Esophagus muscularis mucosa (tissue), 4 donors: Measurements from ENCODE around the gene ATXN10. TPM values are rescaled to one million over a fixed set of nuclear protein-coding genes. Genes with fewer than 3 reads are reported as not detected.

Source experiments
- DNase-seq: peaks from one replicate; pipeline ENCODE4 v3.0.0-alpha.2; 2017; ENCODE audit errors: extremely low spot score
- H3K27ac ChIP-seq, 4 donors: fragments of 200-600 bp; sonication (generic); replicated peaks in 1 of 4; 1 replicate in 3 of 4; 2 replicates in 1 of 4; pipeline ENCODE4 v1.5.1; 2016 to 2019; ENCODE audit warnings: mild to moderate bottlenecking in 1 of 4
- H3K27me3 ChIP-seq, 4 donors: fragments of 200-600 bp; sonication (generic); one replicate each; pipeline versions ENCODE4 v1.5.1 to v1.6.0; 2016 to 2019
- H3K36me3 ChIP-seq, 4 donors: fragments of 200-600 bp; sonication (generic); one replicate each; pipeline ENCODE4 v1.5.1; 2016 to 2019
- H3K4me1 ChIP-seq, 4 donors: fragments of 200-600 bp; sonication (generic); one replicate each; pipeline ENCODE4 v1.5.1; 2016 to 2019
- H3K4me3 ChIP-seq, 4 donors: fragments of 200-600 bp; sonication (generic); 1 replicate in 2 of 4; 2 replicates in 2 of 4; pipeline ENCODE4 v1.5.1; 2016 to 2019; ENCODE audit warnings: mild to moderate bottlenecking in 4 of 4, moderate library complexity in 1 of 4
- H3K9me3 ChIP-seq, 4 donors: fragments of 200-600 bp; sonication (generic); 1 replicate in 3 of 4; 2 replicates in 1 of 4; pipeline ENCODE4 v1.5.1; 2016 to 2019
- EP300 ChIP-seq: sonication (generic); formaldehyde crosslinking; IDR thresholded peaks from one replicate; pipeline ENCODE4 v1.6.1; 2017; ENCODE audit warnings: antibody characterized with exemption
- POLR2A ChIP-seq: fragments of 450-650 bp; IDR thresholded peaks from one replicate; pipeline ENCODE4 v1.6.1; 2017; ENCODE audit warnings: antibody characterized with exemption, moderate library complexity, mild to moderate bottlenecking, low read depth
- POLR2AphosphoS5 ChIP-seq, 2 donors: sonication (generic); formaldehyde crosslinking; IDR thresholded peaks; one replicate each; pipeline ENCODE4 v1.6.1; 2017; ENCODE audit warnings: antibody characterized with exemption in 2 of 2
- WGBS: methylation state at CpG from one replicate; pipeline ENCODE4 v1.1.5; 2018; 5-methylcytosine and 5-hydroxymethylcytosine counted together
- intact Hi-C: fragments of 100-400 bp; cut with DNase I; formaldehyde crosslinking; loops from one replicate; pipeline ENCODE4 v1.15.1; 2023
- total RNA-seq, 4 donors: library from RNA; depleted of rRNA; stranded (reverse); fragments of >200 nt; gene quantifications; one replicate each; pipeline versions ENCODE4 v1.1.0 to v1.2.1, GENCODE V29; 2016
- TF ChIP-seq, protein P1 (sequence below), 3 experiments: fragments of 200-600 bp in 2 of 3; fragments of 450-650 bp in 1 of 3; sonication (generic) in 2 of 3; IDR thresholded peaks; one replicate each; pipeline ENCODE4 v1.5.1; 2017 to 2019; ENCODE audit warnings: antibody characterized with exemption in 3 of 3, mild to moderate bottlenecking in 2 of 3, moderate library complexity in 1 of 3

Gene ATXN10
- total RNA-seq, 4 donors from 2014 or later = 67.5 to 126 (median 91.2) TPM

DNA sequence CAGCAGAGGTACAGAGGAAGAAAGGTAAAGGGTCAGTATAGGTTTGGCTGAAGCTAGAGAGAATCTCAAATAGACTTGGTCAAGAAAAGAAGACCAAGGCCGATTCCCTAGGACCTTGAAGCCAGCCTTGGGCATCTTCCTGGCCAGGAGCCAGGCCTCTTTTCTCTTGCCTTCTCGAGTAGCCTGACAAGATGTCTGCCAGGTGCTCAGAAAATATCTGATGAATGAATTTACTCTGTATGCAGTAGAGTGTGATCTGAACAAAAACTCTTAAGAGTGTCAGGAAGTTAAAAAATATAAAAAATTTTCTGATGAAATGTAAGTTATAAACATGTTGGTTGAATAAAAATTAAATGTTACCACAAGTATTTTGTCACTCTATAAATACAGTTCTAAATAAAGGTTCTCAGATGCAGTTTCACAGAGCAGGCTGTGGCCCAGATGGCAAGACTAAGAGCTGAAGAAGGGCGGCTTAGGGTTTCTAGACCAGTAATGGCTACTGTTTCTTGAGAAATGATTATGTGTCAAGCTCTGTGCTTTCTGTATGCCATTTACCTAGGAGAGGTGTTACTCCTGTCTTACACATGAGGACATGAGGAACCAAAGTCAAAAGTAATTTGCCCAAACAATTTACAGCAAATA lies 98.1 kb downstream of the ATXN10 start:
- no peak for DNase-seq
- no peaks in the 10 kb centered on the region for H3K27me3 ChIP-seq
- intact Hi-C loops = no loop called here
- no peak overlapping the region for H3K4me3 ChIP-seq
- 87% methylated on average over 3 of the region's 3 CpGs for WGBS
- H3K9me3 ChIP-seq = peaks cover 0 to 6% (median 0%) of the 10 kb centered on the region in 4 donors
- H3K4me1 ChIP-seq = peaks cover 0 to 8% (median 0%) of the 10 kb centered on the region in 4 donors
- TF ChIP-seq POLR2AphosphoS5 (IDR thresholded peaks at IDR 0.05) (no peak), POLR2A (no peak), EP300 (no peak)
- TF ChIP-seq, protein P1, sequence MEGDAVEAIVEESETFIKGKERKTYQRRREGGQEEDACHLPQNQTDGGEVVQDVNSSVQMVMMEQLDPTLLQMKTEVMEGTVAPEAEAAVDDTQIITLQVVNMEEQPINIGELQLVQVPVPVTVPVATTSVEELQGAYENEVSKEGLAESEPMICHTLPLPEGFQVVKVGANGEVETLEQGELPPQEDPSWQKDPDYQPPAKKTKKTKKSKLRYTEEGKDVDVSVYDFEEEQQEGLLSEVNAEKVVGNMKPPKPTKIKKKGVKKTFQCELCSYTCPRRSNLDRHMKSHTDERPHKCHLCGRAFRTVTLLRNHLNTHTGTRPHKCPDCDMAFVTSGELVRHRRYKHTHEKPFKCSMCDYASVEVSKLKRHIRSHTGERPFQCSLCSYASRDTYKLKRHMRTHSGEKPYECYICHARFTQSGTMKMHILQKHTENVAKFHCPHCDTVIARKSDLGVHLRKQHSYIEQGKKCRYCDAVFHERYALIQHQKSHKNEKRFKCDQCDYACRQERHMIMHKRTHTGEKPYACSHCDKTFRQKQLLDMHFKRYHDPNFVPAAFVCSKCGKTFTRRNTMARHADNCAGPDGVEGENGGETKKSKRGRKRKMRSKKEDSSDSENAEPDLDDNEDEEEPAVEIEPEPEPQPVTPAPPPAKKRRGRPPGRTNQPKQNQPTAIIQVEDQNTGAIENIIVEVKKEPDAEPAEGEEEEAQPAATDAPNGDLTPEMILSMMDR (IDR thresholded peaks at IDR 0.05) = no peak
- peaks cover 0 to 12% (median 5%) of the 10 kb centered on the region in 4 donors for H3K36me3 ChIP-seq
- H3K27ac ChIP-seq = no peak overlapping the region

DNA sequence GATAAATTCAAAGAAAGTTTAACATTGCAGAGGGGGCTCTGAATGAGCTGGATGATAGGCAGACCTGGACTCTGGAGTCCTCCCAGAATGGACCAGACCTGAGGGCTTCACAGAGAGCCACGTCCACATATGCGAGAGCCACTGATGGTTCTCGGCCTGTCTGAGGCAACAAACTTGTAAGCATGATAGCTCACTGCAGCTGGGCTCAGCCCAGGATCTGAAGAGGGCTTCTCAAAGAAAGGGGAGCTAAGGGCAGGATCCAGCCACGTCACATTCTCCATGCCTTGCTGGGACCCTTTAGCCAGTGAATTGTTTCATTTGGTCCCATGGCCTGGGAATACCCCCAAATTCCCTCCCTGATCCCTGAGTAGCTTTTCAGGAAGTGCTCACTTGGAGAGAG lies 98.9 kb downstream of the ATXN10 start:
- Histone ChIP-seq H3K4me1 (peaks cover 0 to 14% (median 0%) of the 10 kb centered on the region in 4 donors), H3K27me3 (no peaks in the 10 kb centered on the region), H3K27ac (no peak overlapping the region), H3K4me3 (no peak overlapping the region), H3K36me3 (peaks cover 0 to 7% (median 0%) of the 10 kb centered on the region in 4 donors), H3K9me3 (peaks cover 0 to 6% (median 0%) of the 10 kb centered on the region in 4 donors)
- 72% methylated on average over 4 of the region's 4 CpGs for WGBS
- no peak for TF ChIP-seq POLR2A
- no peak for TF ChIP-seq POLR2AphosphoS5 (IDR thresholded peaks at IDR 0.05)
- no peak for TF ChIP-seq EP300
- TF ChIP-seq, protein P1 (IDR thresholded peaks at IDR 0.05) = no peak
- no peak for DNase-seq
- intact Hi-C loops = no loop called here

DNA sequence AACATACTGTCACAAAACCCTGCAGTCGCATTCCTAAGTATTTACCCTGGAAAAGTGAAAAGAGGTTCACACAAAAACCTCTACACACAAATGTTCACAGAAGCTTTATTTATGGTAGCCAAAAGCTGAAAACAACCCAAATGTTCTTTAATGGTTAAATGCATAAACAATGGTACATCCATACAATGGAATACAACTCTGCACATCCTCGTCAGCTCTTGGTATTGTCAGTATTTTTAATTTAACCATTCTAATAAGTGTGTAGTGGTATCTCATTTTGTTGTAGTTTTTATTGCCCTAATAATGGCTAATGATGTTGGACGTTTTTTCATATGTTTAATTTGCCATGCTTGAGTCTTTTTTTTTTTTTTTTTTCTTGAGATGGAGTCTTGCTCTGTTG lies 99.4 kb downstream of the ATXN10 start:
- Histone ChIP-seq H3K27me3 (no peaks in the 10 kb centered on the region), H3K36me3 (peaks cover 0 to 7% (median 0%) of the 10 kb centered on the region in 4 donors), H3K27ac (no peak overlapping the region), H3K9me3 (peaks cover 0 to 6% (median 0%) of the 10 kb centered on the region in 4 donors), H3K4me3 (no peak overlapping the region), H3K4me1 (peaks cover 0 to 14% (median 0%) of the 10 kb centered on the region in 4 donors)
- intact Hi-C loops = no loop called here
- TF ChIP-seq EP300 (no peak), POLR2AphosphoS5 (IDR thresholded peaks at IDR 0.05) (no peak)
- no peak for DNase-seq
- 98% methylated on average over 3 of the region's 3 CpGs for WGBS

DNA sequence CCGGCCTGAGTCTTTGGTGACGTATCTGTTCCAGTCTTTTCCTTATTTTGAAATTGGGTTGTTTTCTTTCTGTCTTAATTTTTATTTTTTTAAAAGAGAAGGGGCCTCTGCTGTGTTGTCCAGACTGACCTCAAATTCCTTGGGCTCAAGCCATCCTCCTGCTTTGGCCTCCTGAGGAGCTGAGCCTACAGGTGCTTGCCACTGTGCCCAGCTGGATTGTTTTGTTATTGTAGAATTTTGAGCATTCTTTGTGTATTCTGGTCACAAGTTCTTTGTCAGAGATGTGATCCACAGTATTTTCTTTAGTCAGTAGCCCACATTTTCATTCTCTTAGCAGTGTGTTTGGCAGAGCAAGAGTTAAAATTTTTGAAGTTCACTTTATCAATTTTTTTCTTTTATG lies 100.1 kb downstream of the ATXN10 start:
- Histone ChIP-seq H3K4me3 (no peak overlapping the region), H3K36me3 (peaks cover 0 to 7% (median 0%) of the 10 kb centered on the region in 4 donors), H3K27ac (no peak overlapping the region), H3K9me3 (peaks cover 0 to 6% (median 0%) of the 10 kb centered on the region in 4 donors), H3K27me3 (no peaks in the 10 kb centered on the region), H3K4me1 (peaks cover 0 to 14% (median 0%) of the 10 kb centered on the region in 4 donors)
- TF ChIP-seq EP300 = no peak
- TF ChIP-seq, protein P1 (IDR thresholded peaks at IDR 0.05) = no peak
- TF ChIP-seq POLR2A = no peak
- TF ChIP-seq POLR2AphosphoS5 (IDR thresholded peaks at IDR 0.05) = no peak
- intact Hi-C loops = no loop called here
- 91% methylated on average over 2 of the region's 2 CpGs for WGBS
- DNase-seq = no peak

DNA sequence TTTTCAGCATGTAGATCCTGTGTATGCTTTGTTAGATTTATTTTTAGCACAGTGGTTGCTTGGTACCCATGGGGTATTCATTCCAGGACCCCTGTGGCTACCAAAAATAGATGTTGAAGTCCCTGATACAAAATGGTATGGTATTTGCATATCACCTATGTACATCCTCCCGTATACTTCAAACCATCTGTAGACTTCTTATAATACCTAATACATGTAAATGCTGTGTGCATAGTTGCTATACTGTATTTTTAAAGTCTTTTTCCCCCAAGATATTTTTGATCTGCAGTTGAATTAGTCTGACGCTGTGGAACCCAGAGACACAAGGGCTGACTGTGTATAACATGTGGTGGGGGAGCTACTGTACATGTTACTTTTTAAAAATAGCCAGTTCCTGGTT lies 101.1 kb downstream of the ATXN10 start:
- WGBS = 95% methylated on average over 2 of the region's 2 CpGs
- H3K4me3 ChIP-seq = no peak overlapping the region
- no peaks in the 10 kb centered on the region for H3K27me3 ChIP-seq
- H3K27ac ChIP-seq = no peak overlapping the region
- H3K4me1 ChIP-seq = peaks cover 0 to 14% (median 2%) of the 10 kb centered on the region in 4 donors
- TF ChIP-seq EP300 (no peak), POLR2A (no peak), POLR2AphosphoS5 (IDR thresholded peaks at IDR 0.05) (no peak)
- TF ChIP-seq, protein P1 (IDR thresholded peaks at IDR 0.05) = no peak
- peaks cover 0 to 6% (median 0%) of the 10 kb centered on the region in 4 donors for H3K9me3 ChIP-seq
- intact Hi-C loops = no loop called here
- H3K36me3 ChIP-seq = peaks cover 0 to 7% (median 0%) of the 10 kb centered on the region in 4 donors
- no peak for DNase-seq
